Dermis microvascular lymphatic vessel endothelial cell (primary cell): ENCODE measurements around the gene GJC3. TPM values are rescaled to one million over a fixed set of nuclear protein-coding genes. Genes with fewer than 3 reads are reported as not detected.
A peak's percentile ranks its signal among the peaks of the same experiment; 100 is the strongest.
"Not testable (repeated sequence)": the region's sequence is repeated elsewhere in the genome, so short reads cannot be mapped to it uniquely, and the experiment has no call there.

ENCODE experiments used
- DNase-seq, 2 donors: peaks; one replicate each; pipeline versions ENCODE4 v3.0.0 to v3.0.0-alpha.2; 2010; ENCODE audit warnings: low read depth in 2 of 2
- total RNA-seq: library from RNA; depleted of rRNA; stranded (reverse); fragments of >200 nt; gene quantifications from 2 replicates; pipeline ENCODE4 v1.2.1, GENCODE V29; 2014

GJC3 gene, protein sequence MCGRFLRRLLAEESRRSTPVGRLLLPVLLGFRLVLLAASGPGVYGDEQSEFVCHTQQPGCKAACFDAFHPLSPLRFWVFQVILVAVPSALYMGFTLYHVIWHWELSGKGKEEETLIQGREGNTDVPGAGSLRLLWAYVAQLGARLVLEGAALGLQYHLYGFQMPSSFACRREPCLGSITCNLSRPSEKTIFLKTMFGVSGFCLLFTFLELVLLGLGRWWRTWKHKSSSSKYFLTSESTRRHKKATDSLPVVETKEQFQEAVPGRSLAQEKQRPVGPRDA
- total RNA-seq: 0.26 and 0.63 TPM in 2 replicates

DNA sequence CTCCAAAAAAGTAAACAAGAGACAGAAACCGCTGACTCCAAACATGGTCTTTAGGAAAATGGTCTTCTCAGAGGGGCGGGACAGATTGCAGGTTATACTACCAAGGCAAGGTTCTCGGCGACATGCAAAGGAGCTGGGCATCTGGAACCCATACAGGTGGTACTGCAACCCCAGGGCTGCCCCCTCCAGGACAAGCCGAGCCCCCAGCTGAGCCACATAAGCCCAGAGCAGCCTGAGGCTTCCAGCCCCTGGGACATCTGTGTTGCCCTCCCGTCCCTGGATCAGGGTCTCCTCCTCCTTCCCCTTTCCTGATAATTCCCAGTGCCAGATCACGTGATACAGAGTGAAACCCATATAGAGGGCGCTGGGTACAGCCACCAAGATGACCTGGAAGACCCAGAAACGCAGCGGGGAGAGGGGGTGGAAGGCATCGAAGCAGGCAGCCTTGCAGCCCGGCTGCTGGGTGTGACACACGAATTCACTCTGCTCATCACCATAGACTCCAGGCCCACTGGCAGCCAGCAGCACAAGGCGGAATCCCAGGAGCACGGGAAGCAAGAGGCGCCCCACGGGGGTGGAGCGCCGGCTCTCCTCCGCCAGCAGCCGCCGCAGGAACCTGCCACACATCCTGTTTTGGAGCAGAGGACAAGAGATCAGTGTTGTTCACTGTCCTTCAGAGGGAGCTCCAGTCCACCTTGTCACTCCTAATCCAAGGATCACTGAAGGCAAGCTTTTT, at the start of gene GJC3:
TSS of gene GJC3 (minus strand) at position 627 of the 736 bp plus-strand sequence. CDS start at position 627, 0 bp downstream.
- DNase-seq: peak; percentile 43 to 82

DNA sequence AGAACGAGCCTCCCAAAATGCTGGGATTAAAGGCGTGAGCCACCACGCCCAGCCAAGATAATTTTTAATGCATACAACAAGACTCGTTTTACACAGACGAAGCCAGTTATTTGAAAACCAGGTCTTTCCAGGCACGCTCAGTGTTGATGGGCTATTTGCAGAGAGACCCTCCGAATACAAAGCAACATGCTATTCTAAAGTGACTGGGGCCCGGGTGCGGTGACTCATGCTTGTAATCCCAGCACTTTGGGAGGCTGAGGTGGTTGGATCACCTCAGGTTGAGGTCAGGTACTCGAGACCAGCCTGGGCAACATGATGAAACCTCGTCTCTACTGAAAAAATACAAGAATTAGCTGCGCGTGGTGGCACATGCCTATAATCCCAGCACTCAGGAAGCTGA, 47.2 kb upstream of the GJC3 start:
- no peak for DNase-seq

DNA sequence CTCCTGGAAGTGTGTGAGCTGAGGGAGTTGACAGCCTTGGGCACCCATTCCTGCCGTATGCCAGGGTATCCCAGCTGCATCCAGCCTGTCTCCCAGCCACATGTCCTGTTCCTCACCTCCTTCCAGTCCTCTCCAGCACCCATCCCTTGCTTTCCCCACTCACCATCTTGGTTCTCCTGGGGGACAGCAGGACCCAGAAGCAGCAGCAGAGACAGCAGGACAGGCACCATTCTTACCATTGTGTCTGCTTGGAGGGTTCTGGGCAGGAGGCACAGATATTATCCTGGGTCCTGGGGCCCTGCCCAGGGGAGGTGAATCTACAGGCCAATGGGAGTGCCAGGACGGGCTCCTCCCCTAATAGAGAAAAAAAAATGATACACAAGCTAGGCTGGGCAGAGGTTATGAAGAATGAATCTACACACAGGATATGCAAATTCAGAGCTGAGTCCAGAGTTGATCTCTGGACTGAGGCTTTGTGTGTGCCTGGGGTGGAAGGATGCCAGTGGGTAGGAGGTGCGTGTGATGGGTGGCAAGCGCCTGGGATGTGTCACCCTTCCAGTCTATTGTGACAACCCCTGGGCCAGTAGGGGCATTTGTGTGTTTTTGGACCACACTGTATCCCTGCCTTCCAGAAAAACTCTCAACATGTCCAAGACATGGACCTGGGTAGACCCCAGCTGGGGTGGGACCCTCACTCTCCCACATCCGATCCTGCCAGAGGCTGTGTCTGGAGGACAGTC, 46.5 kb upstream of the GJC3 start, which contains the start of gene AZGP1:
TSS of gene AZGP1 (minus strand) at position 250 of the 740 bp plus-strand sequence. CDS start at position 239, 11 bp downstream.
- DNase-seq: no peak

DNA sequence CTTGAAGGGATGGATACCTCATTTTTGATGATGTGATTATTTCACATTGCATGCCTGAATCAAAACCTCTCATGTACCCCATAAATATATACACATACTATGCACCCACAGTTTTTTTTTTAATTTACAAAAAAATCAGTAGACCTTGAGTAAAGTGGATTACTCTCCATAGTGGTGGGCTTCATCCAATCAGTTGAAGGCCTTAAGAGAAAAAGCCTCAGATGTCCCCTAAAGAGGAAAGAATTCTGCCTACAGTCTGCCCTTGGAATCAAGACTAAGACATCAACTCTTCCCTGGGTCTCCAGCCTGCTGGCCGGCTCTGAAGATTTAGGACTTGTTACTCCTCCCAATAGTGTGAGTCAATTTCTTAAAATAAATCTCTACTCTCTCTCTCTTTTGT, 45.3 kb upstream of the GJC3 start:
- DNase-seq: no peak

DNA sequence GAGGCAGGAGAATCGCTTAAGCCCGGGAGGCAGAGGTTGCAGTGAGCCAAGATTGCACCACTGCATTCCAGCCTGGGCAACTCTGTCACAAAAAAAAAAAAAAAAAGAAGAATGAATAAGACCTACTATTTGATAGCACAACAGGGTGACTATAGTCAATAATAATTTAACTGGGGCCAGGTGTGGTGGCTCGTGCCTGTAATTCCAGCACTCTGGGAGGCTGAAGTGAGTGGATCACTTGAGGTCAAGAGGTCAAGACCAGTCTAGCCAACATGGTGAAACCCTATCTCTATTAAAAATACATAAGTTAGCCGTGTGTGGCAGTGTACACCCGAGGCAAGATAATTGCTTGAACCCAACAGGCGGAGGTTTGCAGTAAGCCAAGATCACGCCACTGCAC, 44.4 kb upstream of the GJC3 start:
- not testable (repeated sequence) for DNase-seq

DNA sequence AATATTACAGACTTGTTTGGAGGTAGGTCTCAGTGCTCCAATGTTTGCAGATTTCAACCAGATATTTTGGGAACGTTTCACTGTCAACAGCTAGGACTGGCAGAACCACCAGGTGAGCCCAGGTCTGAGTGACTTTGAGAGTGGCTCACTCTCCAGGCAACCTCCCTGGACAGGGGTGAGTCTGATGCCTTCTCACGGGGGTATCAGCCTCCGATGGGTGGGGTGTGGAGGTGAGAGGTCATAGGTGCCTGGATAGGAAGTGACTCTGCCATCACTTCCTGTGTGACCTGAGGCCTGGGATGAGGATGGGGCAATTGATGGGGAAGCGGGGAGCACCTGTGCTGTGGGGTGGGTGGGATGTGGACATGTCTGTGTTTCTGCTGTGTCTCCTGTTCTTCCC, 41.8 kb upstream of the GJC3 start:
- DNase-seq: no peak

DNA sequence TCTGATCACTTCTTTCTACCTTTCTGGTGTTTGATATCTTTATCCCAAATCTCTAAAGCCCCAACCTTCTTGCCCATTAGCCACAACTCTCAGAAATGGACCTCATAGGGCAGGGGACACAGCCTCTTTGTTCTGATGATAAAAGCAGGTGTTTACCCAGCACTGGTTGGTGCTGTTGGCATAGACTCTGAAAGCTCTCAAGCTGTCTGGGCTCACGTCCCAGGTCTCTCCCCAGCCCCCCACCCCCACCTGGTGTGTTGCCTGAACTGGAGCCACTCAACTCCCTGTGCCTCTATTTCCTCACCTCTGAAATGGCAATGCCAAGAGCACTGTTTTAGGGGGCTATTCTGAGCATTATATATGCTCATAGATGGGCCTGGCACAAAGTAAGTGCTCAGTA, 40.4 kb upstream of the GJC3 start:
- not testable (repeated sequence) for DNase-seq

DNA sequence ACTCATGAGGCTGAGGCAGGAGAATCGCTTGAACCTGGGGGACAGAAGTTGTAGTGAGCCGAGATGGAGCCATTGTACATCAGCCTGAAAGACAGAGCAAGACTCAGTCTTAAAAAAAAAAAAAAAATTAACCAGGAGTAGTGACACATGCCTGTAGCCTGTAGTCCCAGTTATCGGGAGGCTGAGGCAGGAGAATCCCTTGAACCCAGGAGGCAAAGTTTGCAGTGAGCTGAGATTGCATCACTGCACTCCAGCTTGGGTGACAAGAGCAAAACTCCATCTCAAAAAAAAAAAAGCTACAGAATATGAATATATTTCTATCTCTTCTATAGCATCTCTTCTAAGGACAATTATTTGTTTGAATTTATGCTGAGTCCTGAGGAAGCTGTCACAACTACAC, 39.9 kb upstream of the GJC3 start:
- no peak for DNase-seq

DNA sequence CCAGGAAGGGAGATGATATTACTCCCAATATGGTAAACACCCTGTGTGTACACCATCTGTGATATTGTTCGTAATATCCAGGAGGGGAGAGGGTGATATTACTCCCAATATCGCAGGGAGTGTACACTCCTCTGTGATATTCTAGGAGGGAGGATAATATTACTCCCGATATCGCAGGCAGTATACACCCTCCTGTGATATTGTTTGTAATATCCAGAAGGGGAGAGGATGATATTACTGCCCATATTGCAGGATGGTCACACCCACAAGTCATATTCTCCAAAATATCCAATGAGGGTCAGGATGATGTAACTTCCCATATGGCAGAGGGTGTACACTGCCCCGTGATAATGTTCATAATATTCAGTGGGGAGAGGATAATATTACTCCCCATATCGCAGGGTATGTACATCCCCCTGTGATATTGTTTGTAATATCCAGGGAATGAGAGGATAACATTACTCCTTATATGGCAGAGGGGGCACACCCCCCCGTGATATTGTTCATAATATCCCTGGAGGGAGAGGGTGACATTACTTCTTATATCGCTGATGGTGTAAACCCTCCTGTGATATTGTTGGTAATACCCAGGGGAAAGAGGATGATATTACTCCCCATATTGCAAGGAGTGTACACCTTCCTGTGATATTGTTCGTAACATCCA, 29.3 kb upstream of the GJC3 start:
- DNase-seq: no peak

DNA sequence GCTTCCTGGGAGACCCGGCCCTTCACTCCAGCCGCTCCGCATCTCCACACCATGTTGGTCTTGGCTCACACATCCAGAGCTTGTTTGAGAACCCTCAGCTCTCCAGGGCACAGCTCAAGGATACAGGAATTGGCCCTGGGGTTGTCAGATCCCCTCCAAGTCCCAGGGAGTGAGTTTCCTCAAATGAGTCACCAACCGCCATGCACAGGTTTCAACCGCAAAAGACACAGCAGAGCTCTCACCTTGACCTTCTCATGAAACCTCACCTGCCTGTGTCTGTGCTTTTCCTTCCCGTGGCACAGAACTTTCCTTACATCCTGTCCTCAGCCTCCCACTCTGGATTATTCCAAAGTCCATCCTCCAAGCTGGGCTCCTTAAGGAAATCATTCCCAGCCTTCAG, 25.8 kb upstream of the GJC3 start:
- DNase-seq: no peak

DNA sequence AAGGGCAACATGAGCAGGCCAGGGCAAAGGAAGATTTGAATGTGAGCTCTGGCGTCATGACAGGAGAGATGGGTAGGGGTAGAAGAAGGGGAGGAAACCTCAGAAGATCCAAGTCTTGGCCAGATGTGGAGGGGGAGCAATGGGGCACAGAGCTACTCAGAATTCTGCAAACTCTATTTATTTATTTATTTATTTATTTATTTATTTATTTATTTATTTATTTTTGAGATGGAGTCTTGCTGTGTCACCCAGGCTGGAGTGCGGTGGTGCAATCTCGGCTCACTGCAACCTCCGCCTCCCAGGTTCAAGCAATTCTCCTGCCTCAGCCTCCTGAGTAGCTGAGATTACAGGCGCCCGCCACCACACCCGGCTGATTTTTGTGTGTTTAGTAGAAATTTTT, 25.2 kb upstream of the GJC3 start:
- not testable (repeated sequence) for DNase-seq

DNA sequence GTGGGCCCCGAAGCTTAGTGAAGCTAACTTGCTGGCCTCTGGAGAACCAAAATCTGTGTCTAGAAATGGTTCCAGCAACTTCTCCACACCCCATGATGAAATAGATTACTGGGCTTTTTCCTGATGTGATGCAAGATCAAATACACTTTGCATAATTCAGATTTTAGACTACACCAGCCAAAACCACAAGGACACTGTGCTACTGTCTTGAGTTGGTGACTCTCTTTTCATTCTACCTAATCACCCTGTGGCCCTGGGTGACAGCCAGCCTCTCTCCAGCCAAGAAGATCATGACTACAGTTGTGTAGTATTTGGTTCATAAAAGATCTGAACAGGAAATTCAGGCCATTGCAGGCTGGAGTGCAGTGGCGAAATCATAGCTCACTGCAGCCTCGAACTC, 24.2 kb upstream of the GJC3 start:
- DNase-seq: no peak

DNA sequence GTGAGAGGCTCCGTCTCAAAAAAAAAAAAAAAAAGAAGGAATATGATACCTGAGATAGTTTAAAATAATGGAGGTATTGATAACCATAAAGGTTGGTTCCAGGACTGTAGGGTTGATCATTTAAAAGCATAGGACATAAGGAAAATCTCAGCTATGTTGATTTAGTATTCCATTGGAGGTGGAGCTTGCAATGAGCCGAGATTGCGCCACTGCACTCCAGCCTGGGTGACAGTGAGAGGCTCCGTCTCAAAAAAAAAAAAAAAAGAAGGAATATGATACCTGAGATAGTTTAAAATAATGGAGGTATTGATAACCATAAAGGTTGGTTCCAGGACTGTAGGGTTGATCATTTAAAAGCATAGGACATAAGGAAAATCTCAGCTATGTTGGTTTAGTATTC, 23.2 kb upstream of the GJC3 start:
- not testable (repeated sequence) for DNase-seq

DNA sequence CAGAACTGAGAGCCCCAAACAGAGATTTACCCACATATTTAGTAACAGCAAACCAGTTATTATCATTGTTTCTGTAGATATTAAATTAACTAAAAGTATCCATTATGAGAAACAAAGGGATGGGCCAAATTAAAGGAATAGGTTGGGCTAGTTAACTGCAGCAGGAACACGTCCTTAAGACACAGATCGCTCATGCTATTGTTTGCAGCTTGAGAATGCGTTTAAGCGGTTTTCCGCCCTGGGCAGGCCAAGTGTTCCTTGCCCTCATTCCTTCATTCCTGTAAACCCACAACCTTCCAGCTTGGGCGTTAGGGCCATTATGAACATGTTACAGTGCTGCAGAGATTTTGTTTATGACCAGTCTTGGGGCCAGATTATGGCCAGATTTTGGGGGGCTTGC, 21.4 kb upstream of the GJC3 start:
- not testable (repeated sequence) for DNase-seq

DNA sequence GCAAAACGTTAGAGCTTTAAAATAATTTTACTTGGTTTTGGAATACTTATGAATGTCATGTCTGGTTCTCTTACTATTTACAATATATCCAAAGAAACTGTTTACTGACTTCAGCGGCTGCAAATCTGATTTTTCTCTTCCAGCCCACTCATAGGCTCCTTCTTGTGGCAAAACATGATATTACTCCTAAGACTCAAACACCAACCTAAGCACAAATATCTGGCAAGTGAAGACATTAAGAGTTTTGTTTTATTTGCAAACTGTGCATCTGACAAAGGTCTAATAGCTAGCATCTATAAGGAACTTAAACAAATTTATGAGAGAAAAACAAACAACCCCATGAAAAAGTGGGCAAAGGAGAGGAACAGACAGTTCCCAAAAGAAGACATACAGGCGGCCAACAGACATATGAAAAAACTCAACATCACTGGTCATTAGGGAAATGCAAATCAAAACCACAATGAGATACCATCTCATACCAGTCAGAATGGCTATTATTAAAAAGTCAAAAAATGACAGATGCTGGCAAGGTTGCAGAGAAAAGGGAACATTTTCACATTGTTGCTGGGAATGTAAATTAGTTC, 20.3 kb upstream of the GJC3 start:
- DNase-seq: peak; percentile 26 to 38

DNA sequence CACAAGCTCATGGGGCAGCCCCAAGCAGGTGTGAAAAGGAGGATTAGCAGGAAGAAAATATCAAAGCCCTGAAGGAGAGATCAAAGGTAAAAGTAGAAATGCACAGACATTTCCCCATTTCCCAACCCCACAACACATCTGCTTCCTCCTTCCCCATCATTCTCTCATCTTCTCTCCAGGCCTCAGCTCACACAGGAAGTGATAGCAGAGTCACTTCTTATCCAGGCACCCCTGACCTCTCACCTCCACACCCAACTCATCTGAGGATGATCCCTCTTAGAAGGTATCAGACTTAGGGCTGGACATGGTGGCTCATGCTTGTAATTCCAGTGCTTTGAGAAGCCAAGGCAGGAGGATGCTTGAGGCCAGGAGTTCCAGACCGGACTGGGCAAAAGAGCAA, 18.2 kb upstream of the GJC3 start:
- no peak for DNase-seq

DNA sequence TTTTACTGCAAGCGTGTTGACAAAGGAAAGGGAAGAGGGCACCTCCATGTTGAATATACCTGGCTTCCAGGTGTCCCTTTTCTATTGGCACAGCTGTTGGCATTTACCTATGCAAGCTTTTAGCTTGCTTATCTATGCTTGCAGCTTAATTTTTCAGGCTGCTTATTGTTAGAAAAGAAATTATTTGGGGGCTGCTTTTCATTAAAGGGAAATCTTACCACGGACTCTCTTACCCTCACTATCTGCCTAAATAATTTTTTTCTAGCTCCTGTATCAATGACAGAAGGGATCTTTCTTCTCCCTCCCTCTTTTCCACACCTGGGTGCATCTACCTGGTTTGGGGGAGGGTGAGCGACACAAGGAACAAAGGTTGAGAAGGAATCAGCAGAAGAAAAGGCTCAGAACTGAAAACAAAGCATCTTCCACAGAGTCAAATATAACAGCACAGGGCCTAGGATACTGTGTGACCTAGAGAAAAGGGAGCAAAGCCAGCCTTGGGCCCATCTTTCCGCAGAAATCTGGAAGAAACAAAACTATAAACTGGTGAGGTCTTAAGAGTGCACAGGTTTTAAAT, 15.2 kb upstream of the GJC3 start:
- DNase-seq: no peak

DNA sequence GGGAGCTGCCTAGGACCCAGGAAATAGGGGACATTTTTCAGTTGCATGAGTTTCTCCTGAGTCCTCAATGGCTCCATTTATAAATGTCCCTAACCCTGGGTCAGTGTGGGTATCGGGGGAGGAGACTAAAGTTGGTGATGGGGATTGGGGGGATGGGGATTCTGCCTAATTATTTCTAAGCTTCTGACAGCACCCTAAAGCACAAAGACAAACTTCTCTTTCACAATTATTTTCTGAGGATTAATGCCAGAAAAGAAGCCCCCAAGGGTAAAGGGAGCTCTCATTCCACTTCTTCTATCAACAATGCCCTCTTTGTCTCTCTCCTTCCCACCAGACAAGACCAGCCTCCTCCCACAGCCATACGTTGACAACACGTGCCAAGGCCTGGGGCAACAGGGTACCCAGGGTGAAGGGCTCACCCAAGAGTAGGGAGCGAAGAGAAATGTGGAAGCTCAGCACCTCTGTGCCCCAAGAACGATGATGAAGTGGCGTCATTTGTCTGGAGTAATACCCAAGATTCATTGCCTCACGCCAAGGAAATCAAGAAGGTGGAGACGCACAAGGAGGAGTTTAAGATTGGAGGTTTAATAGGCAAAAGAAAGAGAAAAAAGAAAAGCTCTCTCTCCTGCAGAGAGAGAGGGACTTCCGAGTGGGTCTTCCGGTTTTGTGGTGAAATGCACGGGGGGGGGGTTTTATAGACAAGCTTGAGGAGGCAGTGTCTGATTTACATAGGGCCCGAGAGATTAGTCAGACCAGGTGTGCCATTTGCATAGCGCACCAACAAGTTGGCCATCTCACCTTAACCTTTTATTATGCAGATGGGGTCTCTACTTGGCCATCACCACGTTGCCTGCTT, 14.4 kb upstream of the GJC3 start:
- DNase-seq: no peak

DNA sequence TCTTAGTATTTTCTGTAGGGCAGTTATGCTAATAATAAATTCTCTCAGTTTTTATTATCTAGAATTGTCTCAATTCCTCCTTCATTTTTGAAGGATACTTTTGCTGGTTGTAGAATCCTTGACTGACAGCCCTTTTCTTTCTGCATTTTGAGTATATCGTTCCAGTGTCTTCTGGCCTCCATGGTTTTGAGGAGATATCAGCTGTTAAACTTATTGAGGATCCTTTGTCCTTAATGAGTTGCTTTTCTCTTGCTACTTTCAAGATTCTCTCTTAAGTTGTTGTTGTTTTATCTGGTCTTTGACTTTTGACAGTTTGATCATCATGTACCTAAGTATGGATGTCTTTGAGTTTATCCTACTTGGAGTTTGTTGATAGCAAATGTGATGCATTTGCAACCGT, 8.9 kb upstream of the GJC3 start:
- DNase-seq: no peak

DNA sequence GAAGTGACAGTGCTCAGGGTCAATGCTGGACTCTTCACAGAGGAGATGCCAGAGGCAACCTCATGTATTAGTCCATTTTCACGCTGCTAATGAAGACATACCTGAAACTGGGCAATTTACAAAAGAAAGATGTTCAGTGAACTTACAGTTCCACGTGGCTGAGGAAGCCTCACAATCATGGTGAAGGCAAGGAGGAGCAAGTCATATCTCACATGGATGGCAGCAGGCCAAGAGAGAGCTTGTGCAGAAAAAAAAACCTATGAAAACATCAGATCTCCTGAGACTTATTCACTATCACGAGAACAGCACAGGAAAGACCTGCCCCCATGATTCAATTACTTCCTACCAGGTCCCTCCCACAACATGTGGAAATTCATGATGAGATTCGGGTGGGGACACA, 5.6 kb upstream of the GJC3 start:
- not testable (repeated sequence) for DNase-seq
